SK-N-MC (cell line): ENCODE measurements around the gene HSPBP1.

Source experiments
- EZH2 ChIP-seq: fragments of 200-600 bp; sonication (generic); IDR thresholded peaks from one replicate; pipeline ENCODE4 v1.6.1; 2017; ENCODE audit warnings: antibody characterized with exemption
- POLR2AphosphoS5 ChIP-seq: IDR thresholded peaks from 2 replicates; pipeline ENCODE4 v1.6.1; 2012; ENCODE audit warnings: mild to moderate bottlenecking, low read depth, low read length, borderline replicate concordance

DNA sequence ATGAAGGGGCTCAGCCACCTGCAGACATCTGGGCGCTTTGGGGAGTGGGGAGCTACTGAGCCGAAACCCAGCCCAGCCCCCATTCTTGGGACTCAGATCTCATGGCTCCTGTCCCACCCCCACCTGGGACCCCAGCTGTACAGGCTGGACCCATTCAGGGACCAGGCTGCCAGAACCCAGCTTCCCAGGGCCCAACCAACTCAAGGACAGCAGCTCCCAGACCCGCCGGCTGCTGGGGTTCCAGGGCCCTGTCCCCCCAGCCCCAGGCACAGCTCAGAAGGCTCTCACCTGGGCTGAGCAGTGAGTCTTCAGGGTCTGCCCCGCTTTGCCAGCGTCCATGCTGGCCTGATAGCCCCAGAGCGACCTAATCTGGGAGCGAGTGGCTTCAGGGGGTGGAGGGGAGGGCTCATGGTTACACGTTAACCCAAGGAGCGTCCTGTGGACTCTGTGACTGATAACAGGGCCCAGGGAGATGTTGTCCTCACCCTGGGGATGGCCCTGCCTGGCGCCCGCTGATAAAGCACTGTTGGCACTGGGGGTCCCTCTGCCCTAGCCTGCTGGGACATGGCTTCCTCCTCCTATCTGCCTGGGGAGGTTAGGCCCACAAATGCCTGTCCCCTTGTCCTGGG is 51.4 kb downstream of the HSPBP1 start, which contains the start of gene TMEM86B:
- TF ChIP-seq EZH2: no peak
- TF ChIP-seq POLR2AphosphoS5: no peak
